COLO668 (cell line): Measurements from ENCODE around the gene CALCA.
"Not testable (repeated sequence)": the region's sequence is repeated elsewhere in the genome, so short reads cannot be mapped to it uniquely, and the experiment has no call there.

Experiments
- DNase-seq: peaks from one replicate; lab custom pipeline; 2025; ENCODE audit not compliant: unreplicated experiment; lab: John Stamatoyannopoulos, UW

Gene CALCA, protein sequence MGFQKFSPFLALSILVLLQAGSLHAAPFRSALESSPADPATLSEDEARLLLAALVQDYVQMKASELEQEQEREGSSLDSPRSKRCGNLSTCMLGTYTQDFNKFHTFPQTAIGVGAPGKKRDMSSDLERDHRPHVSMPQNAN

DNA sequence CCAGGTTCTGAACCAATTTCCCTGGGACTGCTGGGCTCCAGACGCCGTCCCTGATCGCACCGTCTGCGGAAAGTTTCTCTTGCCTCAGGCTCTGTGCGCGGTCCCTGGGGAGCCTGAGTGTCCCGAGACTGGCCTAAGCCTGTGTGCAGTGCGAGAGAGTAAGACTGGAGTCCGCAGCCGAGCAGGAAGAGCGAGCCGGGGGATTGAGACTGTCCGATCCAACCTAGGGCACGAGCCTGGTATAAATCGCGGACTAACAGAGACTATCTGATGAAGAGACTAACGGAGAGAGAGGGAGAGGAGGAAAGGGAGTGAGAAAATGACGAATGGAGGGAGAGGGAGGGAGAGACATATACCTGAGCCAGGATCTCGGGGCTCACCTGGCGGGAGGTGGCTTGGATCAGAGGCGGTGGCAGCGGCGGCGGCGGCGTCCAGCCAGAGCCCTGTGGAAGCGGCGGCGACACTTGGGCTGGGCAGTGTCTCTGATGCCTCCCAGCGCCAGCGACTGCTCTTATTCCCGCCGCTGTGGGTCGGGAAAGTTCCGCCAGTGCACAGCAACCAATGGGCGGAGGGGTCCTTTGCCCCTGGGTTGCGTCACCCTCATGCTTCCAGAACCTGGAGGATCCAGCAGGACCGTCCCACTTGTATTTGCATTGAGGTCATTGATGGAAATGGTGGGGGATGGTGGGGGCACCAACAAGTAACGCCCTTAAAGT, at the start of gene CALCA:
CALCA (minus strand) TSS at position 487 of the 716 bp plus-strand sequence. CDS start 1,159 bp downstream, outside the sequence.
- peak; percentile 94 for DNase-seq

DNA sequence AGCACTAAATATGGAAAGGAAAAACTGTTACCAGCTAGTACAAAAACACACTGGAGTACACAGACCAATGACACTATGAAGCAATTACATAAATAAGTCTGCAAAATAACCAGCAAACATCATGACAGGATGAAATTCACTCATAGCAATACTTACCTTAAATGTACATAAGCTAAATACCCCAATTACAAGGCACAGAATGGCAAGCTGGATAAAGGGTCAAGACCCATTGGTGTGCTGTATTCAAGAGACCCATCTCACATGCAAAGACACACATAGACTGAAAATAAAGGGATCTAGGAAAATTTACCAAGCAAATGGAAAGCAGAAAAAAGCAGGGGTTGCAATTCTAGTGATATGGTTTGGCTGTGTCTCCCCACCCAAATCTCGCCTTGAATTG, 44.0 kb upstream of the CALCA start:
- DNase-seq = no peak

DNA sequence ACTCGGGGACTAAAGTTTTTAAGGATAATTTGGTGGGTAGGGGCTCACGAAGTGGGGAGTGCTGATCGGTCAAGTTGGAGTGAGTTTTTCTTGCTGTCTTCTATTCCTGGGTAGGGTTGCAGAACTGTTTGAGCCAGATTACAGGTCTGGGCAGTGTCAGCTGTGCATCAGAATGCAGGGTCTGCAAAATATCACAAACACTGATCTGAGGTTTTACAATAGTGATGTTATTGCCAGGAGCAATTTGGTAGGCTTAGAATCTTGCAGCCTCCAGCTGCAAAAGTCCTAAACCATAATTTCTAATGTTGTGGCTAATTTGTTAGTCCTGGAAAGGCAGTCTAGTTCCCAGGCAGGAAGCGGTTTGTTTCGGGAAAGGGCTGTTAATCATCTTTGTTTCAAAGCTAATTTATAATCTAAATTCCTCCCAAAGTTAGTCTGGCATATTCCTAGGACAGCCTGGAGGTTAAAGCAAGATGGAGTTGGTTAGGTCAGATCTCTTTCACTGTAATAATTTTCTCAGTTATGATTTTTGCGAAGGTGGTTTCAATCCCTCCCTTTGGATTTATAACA, 39.7 kb upstream of the CALCA start:
- no peak for DNase-seq

DNA sequence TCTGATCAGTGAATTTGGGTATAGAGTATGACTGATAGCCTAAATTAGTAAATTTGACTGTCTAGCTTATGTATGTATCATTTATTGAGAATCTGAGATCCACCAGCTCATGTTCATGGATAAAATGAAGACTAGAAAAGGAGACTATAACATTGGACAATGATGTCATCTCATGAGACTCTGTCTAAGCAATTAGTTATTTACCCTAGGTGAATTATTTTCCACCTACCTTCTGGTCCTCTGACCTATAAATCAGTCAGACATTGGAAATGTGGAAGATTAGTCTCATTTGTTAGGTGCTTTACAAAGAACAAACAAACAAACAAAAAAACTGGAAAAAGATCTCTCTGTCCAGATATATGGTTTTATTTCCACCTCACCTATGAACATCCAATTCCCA, 38.7 kb upstream of the CALCA start:
- DNase-seq = no peak

DNA sequence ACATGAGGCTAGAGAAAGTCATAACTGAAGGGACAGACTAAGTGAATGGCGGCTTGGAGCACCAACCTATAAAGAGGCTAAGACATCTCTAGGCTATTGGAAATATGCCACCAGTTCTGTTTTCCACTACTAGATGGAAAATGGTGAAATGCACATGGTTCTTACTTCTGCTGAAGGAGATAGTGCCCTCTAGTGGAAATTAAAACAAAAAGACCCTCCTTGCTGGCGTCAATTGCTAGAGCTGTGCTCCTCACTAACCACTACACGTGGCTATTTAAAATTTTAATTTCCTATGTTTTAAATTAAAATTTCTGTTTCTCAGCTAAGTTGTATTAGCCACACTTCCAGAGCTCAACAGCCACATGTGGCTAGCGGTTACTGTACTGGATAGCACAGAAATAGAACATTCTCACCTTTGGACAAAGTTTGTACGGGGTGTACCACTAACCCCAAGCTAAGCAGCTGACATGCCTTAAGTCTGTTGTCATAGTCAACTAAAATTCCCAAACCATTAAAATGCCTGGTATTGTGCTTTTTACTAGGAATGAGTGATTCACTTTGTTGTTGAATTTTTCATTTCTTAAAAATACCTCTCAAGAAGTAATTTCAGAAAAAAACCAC, 34.1 kb upstream of the CALCA start:
- no peak for DNase-seq

DNA sequence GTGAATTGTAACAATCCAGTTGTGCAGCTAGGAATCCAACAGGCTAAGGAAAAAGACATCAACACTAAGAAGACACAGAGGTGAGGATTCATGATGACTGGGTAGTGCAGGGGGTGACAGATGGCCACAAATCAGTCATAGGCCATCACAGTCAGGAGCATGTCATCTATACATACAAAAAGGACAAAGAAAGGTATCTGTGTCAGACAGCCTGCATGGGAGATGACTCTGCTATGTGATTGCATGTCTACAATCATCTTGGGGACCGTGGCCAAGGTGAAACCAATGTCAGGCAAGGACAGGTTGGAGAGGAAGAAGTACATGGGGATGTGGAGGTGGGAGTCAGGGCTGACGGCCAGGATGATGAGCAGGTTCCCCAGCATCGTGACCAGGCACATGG, 16.0 kb upstream of the CALCA start:
- DNase-seq = not testable (repeated sequence)

DNA sequence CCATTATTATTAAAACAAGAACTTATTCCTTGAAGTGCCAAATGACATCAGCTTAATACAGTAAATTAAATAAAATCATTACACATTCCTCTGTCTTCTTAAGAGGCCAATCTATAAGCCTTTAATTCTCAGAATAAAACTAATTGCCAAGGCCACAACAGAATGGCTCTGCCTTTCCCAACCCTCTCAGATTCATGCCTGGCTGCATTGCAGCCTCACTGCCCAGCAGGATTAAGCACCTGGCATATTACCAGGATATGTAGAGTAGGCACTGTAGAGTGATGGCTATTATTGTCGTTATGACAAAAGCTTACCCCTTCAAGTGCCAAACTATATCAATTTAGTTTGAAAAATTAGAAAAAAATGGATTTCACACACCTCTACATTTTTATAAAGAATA, 9.4 kb upstream of the CALCA start:
- DNase-seq = no peak

DNA sequence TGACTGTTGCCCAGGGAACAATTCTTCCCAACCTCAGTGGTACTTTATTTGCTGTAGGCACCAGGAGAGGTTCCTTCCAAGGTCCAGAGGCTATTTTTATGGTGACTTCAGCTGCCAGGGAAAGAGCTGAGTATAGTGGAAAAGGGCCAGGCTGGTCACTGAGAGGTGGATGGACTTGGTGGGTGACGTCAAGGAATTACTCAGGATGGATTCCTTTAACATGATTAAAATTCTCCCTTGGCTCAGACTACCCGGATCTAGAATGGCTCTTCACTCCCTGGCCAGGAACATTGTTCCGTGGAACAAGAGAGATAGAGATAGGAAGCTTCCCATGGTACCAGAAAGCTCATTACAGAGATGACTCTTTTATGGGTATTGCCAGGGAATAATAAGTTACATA, 8.7 kb upstream of the CALCA start:
- no peak for DNase-seq

DNA sequence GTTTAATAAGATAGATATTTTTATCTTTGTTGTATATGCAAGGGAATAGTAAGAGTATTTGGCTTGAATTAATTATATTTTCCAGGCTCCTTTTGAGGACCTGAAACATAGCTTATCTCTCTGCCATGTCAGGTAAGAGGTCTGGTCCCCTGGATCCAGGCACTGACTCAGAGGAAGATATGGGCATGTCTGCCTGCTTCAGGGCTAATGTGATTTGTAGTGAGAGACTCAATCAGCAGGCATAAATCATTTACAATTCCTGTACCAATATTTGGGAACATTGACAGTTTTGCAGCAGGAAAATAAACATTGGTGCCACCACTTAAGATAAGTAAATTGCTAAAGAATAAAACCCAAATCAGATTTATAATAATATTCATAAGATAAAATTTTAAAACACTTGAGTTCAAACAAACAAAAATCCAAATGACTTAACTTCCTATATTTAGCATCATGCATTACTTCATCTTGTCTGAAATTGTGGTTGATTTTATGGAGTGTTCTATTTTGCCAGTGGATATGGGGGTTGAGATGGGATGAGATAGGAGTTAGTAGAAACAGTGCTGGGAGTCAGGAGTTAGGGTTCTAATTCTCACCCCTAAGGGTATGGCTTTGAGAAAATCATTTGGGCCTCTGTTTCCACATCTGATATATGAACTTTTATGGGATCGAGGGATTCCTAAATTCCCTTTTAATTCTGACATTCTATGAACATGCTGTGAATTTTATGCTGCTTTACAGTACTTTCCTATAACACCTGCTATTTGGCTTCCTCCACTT, 5.1 kb upstream of the CALCA start:
- DNase-seq = no peak

DNA sequence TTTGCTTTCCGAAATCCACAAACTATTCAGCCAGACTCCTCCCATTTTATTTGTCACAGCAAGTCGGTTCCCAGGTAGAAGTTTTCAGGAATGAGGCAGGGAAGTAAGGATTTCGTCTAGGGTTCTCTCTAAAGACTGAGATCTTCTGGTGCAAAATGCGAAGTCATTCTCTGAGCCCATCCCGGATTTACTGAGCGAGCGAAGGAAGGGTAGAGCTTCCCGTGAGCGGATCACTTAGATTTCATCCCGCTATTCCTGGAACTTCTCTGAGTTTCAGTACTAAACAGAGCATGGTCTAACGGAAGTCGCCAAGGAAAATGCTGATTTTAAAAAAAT, 3.1 kb upstream of the CALCA start:
- no peak for DNase-seq

DNA sequence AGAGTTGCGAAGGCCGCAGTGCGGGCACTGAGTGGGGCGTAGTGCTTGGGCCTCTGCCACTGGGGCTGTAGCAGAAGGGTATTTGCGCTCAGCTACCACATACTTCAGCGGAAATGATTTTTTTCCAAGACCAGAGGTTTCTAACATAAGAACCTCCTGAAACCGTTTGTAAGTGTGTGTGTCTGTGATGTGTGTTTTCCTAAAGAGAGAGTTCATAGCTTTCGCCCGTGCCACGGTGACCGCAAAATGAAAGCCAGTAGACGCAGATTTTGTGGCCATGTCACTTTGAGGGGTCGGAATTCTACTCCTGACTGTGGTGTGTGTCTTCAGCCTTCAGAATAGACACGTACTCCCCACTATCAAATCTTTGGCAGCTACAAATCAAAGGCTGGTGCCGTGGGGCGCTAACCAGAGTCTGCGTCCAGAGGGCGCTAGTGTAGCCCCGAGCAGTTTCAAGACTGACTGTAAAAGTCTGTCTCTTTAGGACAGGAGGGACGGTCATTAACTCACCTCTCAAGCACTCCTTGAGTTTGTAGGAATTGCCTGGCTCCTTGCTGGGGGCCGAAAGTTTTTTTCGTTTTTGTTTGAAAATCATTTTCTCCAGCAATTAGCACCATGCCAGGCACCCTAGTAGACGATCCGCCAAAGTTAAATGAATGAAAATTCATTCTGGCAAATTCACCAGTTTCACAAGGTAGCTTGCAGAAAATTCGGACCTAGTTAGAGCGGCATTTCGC, 2.5 kb upstream of the CALCA start:
- DNase-seq = no peak

DNA sequence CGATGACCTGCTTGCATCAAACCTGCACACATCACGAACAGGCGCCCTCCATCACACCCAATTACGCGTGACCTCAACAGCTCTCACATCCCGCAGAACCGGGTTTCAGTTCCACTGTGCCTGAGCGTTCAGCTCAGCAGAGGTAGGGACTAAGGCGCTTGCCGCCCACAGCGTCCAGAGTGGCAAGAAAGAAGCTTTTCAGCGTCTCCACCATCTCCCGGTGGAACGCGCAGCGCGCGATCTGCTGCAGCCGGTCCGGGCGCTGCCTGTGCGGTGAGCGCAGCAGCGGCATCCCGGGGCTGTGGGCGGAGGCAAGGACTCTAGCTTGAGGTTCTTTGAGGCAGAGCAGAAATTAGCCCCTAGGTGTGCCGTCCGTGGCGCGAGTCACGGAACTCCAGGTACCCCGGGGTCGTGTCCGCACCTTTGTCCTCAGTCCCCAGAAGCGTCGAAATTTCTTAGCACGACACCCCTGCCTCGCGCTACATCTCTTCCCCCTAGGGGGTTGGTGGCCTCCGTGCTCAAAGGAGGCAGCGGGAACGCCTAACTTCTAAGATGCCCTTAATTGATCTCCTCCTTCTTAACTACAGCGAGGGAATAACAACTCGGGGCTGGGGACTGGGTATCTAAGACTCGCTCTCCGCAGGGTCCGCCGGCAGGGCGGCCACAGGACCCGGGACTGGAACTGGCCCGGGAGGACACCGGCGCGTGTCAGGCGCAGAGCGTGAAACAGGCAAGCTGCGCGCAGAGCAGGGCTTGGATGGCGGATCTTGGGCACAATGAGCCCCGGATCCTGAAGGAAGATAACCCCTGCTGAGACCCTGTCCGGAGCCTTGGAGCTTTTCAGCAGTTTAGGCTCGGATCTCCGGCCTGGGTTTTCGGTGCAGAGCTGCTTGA, 1.7 kb upstream of the CALCA start:
- DNase-seq = peak; percentile 75

DNA sequence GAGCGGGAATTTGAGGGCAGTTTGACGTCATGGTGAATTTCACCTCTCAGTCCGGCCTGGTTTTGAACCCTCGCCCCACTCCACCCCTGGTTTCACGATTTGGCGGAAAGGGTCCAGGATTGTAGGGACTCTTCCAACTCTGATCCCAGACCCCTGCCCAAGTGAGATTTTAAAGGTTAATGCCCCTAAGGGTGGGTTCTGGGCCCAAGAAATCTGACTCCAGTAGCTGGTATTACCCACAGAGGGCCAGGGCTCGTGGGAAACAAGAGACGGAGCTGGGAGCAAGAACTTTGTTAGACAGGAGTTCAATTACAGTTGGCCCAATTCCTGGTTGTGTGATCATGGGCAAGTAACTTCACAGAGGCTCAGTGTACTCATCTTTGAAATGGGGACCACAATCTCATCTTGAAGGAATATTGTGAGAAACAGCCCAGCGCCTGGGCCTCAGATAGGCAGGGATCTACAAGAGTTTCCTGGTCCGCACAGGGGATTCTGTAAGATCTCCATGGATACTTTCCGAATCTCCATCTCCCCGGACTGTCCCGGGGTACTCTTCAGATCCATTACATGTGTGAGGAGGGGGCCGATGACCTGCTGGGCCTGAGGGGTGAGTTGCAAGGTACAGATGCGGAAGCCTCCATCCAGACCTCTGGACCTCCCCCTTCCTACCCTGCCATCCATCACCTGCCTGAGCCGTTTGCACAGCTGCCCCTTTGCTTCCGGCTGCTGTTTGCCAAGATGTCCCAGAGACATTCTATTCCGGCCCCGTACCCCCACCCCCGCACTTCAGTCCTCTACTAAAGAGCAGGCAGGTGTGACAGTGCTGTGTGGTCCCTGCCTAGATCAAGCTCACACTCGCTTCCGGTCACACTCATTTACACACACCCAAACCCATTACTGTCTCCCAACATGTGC, 687 bp upstream of the CALCA start:
- peak; percentile 95 for DNase-seq

DNA sequence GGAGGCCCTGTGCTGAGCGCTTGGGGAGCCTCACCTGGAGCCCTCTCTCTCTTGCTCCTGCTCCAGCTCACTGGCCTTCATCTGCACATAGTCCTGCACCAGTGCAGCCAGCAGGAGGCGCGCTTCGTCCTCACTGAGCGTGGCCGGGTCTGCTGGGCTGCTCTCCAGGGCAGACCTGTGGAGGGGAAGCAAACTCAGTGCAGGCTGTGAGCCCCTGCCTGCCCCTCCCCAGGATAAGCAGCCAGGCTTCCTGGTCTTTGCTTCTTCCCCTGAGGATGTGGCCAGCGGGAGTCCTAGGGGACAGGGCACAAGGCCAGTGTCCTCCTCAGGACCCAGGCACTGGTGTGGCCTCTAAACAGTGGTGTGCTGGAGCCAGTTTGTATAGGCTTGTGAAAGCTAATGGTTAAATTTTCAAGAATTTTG, 2.2 kb downstream of the CALCA start:
- DNase-seq = peak; percentile 87

DNA sequence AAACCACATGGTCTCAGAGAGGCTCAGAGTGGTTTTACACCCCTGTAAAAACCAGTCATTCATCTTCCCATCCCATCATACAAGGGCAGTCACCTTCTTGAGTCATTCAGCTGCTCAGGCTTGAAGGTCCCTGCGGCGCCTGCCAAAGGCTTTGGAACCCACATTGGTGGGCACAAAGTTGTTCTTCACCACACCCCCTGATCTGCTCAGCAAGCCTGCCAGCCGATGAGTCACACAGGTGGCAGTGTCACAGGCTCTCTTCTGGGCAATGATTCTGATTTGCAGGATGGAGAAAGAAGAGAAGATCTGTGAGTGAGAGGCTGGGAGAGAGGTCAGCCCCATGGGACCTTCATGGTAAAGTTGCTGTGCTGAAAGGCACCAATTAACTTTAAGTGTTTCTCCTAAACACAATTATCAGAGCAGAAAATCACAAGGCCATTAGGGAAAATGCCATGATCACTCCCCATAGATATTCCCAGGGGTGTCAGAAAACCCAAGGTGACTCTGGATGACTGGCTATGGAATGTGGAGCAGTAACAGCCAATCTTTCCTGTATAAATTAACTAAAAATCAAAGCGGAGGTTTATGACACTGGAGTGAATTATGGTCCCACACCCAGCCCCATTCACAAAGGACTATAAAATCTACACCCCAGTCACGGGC, 4.4 kb downstream of the CALCA start:
- no peak for DNase-seq

DNA sequence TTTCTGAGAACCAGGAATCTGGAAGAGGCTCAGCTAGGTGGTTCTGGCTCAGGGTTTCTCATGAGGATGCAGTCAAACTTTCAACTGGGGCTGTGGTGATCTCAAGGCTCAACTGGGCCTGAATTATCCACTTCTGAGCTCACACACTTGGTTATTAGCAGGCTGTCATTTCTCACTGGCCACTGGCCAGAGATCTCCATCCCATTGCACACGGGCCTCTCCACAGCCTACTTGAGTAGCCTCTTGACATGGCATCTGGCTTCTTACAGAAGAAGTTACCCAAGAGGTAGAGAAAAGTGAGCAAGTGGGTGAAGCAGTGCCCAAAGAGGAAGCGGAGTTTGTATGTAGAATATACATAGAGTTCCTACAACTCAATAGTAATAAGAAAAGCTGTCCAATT, 16.0 kb downstream of the CALCA start:
- DNase-seq = no peak

DNA sequence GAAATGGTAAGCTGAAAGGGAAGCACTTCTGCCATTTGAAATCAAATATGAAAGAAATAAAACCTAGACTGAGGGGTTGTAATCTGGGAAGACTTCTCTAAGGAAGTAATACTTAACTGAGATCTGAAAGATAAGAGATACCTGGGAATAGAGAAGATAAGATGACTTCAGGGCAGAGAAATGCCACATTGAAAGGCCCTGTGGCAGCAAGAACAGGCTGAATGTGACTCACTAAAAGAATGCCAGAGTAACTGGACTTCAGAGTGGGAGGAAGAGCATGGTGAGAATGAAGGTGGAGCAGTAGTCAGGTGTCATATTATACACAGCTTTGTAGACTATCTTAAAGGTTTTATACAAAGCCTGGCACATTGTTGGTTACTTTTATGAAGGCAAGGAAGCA, 17.6 kb downstream of the CALCA start:
- DNase-seq = no peak

DNA sequence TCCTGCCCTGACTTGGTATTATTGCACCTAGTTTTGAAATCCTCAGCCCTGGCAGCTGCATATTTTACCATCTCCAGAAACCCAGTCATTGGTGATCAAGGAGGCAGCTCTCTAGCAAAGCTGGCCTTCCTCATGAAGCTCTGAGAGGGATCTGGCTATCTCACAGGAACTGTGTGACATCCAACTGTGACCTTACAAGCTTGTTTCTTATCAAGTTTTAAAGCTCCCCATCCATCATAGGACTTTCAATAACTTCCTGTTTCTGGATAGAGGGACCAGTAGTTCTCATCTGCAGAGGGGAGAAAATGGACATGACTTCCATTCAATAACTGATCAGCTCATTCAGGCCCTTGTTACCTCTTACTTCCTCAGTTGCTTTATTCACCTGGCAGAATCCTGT, 18.2 kb downstream of the CALCA start:
- no peak for DNase-seq
